ENCODE measurements around the gene ALDH1A3. TPM values are rescaled to one million over a fixed set of nuclear protein-coding genes. Genes with fewer than 3 reads are reported as not detected.

The ALDH1A3 gene
- total RNA-seq, 1 donor from 2014 or later = 2.9 TPM

DNA sequence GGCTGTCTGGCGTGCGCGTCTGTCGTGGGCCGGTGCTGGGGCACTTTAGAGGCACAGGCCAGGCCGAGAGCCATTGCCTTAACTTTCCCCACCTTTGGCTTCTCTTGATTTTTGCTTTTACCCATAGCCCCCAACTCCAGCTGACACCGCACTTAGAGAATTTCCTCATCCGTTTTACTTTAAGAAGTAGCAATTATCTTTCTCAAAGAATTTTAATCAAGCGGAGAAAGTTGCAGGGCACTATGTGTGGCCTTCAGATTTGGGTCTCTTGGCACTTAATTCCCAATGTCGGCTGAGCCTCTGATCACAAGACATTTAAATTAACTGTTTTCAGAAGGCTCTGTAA is 1.2 kb downstream of the ALDH1A3 start:
- DNase-seq = no peak
- Histone ChIP-seq H3K36me3 (no peaks in the 10 kb centered on the region), H3K9me3 (replicated peaks) (no peaks in the 10 kb centered on the region), H3K4me3 (peak overlapping the region; percentile 66), H3K27me3 (ENCODE audit: low read depth) (peaks cover 100% of the 10 kb centered on the region), H3K4me1 (peaks cover 9% of the 10 kb centered on the region), H3K27ac (replicated peaks) (no peak overlapping the region)
- intact Hi-C loops (cut with micrococcal nuclease) = no loop called here
- TF ChIP-seq CTCF (IDR thresholded peaks at IDR 0.05; ENCODE audit: borderline replicate concordance) = no peak

DNA sequence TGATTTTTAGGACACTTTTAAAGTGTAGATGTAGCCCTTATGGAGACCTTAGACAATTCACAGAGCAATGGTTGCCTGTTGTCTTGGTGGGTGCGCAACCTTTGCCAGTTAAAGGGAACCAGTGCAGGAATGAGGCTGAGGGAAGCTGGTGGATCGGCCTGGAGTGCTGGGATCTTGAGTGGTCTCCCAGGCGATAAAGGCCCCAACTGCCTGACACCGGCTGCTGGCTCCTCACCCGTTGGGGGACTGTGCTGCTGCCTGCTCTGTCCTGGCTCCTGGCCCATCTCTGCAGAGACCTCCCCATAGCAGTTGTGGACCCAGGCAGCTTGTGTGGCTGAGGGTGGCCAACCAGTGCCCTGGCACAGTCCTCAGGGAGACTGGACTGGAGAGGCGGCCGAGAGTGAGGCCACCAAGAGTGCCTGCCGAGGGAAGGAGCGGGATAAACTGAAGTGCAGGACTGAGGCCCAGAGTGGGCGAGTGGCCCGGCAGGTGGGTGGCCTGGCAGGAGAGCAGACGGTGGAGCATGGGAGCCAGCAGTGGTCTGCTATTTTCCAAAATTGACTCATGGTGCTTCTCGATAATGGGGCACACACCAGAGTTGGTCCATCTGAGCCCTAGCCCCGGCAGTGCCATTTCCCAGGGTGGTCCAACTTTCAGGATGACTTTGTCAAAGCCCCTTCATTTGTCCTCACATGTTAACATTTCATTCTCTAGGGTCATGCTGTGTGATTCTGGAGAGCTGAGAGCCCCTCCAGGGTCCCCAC is 2.1 kb downstream of the ALDH1A3 start:
- no peak for DNase-seq

GRCh38 chr15:100885116-100885515 is 5.5 kb downstream of the ALDH1A3 start:
- Histone ChIP-seq H3K4me1 (peaks cover 18% of the 10 kb centered on the region), H3K36me3 (no peaks in the 10 kb centered on the region), H3K9me3 (replicated peaks) (no peaks in the 10 kb centered on the region), H3K27ac (replicated peaks) (no peak overlapping the region), H3K4me3 (no peak overlapping the region), H3K27me3 (ENCODE audit: low read depth) (peaks cover 99% of the 10 kb centered on the region)
- TF ChIP-seq CTCF (IDR thresholded peaks at IDR 0.05; ENCODE audit: borderline replicate concordance) = no peak
- DNase-seq = no peak
- intact Hi-C loops (cut with micrococcal nuclease) = no loop called here

More for the DNA sequence above, 2.1 kb downstream of the ALDH1A3 start:
- TF ChIP-seq CTCF (IDR thresholded peaks at IDR 0.05; ENCODE audit: borderline replicate concordance) = no peak
- Histone ChIP-seq H3K27me3 (ENCODE audit: low read depth) (peaks cover 100% of the 10 kb centered on the region), H3K36me3 (no peaks in the 10 kb centered on the region), H3K4me1 (peaks cover 9% of the 10 kb centered on the region), H3K4me3 (no peak overlapping the region), H3K27ac (replicated peaks) (no peak overlapping the region), H3K9me3 (replicated peaks) (no peaks in the 10 kb centered on the region)
- intact Hi-C loops (cut with micrococcal nuclease) = no loop called here

DNA sequence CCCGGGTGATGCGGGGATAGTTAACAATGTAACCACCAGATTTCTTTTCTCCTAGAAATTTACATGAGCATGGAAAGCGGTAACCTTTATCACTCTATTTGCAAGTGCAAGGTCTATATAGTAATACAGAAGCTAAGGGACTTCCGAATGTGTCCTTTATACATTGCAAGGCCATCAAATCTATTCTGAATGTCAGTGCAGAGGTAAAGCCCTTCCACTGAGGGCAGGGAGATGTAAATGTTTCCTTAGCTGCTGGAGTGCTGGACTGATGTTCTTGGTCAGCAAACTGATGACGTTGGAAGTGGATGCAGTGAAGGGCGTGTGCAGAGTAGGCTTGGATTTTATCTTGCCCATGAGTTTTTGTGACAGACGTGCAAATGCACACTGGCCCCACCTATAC is 6.2 kb downstream of the ALDH1A3 start:
- peaks cover 99% of the 10 kb centered on the region for H3K27me3 ChIP-seq (ENCODE audit: low read depth)
- intact Hi-C loops (cut with micrococcal nuclease) = no loop called here
- peaks cover 16% of the 10 kb centered on the region for H3K4me1 ChIP-seq
- H3K27ac ChIP-seq (replicated peaks) = no peak overlapping the region
- TF ChIP-seq CTCF (IDR thresholded peaks at IDR 0.05; ENCODE audit: borderline replicate concordance) = no peak
- no peak overlapping the region for H3K4me3 ChIP-seq
- H3K36me3 ChIP-seq = no peaks in the 10 kb centered on the region
- H3K9me3 ChIP-seq (replicated peaks) = no peaks in the 10 kb centered on the region
- no peak for DNase-seq

DNA sequence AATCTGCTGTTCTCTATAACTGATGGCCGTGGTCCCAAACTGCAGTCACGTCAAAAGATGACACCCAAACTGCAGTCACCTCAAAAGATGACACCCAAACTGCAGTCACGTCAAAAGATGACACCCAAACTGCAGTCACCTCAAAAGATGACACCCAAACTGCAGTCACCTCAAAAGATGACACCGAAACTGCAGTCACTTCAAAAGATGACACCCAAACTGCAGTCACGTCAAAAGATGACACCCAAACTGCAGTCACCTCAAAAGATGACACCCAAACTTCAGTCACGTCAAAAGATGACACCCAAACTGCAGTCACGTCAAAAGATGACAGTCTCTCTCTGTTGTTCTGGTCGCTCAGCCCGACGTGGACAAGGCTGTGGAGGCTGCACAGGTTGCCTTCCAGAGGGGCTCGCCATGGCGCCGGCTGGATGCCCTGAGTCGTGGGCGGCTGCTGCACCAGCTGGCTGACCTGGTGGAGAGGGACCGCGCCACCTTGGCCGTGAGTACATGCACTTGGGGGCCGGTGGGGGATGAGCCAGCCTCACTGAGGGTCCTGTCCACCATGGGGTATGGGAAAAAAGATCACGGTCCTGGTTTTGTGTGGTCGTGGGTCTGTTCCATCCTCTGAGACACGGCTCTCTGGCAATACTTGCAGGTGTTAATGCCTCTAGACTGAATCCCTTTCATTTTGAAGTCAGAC is 7.7 kb downstream of the ALDH1A3 start:
- Histone ChIP-seq H3K4me3 (no peak overlapping the region), H3K36me3 (no peaks in the 10 kb centered on the region), H3K27ac (replicated peaks) (no peak overlapping the region), H3K27me3 (ENCODE audit: low read depth) (peaks cover 99% of the 10 kb centered on the region), H3K9me3 (replicated peaks) (no peaks in the 10 kb centered on the region), H3K4me1 (peaks cover 23% of the 10 kb centered on the region)
- no peak for DNase-seq
- TF ChIP-seq CTCF (IDR thresholded peaks at IDR 0.05; ENCODE audit: borderline replicate concordance) = no peak
- intact Hi-C loops (cut with micrococcal nuclease) = no loop called here
